Renal cortex interstitium (tissue), 11 donors: ENCODE data around the gene FOXK2. TPM values are rescaled to one million over a fixed set of nuclear protein-coding genes. Genes with fewer than 3 reads are reported as not detected.
"Not testable (repeated sequence)": the region's sequence is repeated elsewhere in the genome, so short reads cannot be mapped to it uniquely, and the experiment has no call there.

ENCODE experiments used
- DNase-seq, 11 donors: peaks; one replicate each; pipeline ENCODE4 v3.0.0-alpha.2; 2013; ENCODE audit warnings: low read depth in 9 of 11, low spot score in 4 of 11; ENCODE audit errors: extremely low read depth in 1 of 11
- polyA plus RNA-seq, 3 donors: library from polyadenylated mRNA; unstranded; fragments of 120-200 nt; gene quantifications; one replicate each; pipeline ENCODE4 v1.2.1, GENCODE V29; 2013; ENCODE audit not compliant: insufficient read length in 3 of 3

The FOXK2 gene
- polyA plus RNA-seq, 3 donors = 41.4 to 43.2 (median 42.3) TPM

DNA sequence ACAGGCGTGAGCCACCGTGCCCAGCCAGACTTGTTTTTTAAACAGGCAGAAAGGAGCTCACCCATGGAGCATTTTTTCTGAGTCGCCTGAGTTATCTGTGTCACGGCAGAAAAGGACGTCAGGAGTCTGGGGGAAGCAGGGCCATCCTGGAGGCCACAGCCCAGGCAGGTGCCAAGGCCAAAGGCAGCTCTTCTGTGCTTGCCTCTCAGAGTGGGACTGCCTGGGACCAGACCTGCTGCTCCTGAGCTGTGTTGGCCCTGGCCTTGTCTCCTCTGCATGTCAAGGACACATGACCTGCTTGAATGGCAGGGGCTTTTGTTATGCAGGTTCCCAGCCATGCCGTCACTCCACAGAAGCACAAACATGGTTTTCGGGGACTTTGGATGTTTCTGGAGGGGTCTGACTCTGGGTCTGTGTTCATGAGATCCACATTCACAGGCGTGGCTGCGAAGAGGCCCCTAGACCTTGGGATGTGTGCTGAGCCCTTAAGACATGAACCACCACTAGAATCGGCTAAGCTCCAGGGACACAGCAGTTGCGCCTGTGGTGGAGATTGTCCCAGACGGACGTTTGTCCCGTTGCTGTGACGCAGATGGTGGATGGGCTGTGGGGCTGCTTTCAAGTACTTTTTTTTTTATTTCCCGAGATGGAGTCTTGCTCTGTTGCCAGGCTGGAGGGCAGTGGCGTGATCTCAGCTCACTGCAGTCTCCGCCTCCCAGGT is 33.8 kb downstream of the FOXK2 start:
- no peak for DNase-seq

DNA sequence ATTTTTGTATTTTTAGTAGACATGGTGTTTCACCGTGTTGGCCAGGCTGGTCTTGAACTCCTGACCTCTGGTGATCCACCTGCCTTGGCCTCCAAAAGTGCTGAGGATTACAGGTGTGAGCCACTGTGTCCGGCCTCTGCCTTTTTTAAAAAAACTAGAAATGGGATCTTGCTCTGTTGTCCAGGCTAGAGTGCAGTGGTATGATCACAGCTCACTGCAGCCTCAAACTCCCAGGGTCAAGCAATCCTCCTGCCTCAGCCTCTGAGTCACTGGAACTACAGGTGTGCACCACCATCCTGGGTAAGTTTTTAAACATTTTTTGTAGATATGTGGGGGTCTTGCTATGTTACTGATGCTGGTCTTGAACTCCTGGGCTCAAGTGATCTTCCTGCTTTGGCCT is 38.0 kb downstream of the FOXK2 start:
- DNase-seq = not testable (repeated sequence)

DNA sequence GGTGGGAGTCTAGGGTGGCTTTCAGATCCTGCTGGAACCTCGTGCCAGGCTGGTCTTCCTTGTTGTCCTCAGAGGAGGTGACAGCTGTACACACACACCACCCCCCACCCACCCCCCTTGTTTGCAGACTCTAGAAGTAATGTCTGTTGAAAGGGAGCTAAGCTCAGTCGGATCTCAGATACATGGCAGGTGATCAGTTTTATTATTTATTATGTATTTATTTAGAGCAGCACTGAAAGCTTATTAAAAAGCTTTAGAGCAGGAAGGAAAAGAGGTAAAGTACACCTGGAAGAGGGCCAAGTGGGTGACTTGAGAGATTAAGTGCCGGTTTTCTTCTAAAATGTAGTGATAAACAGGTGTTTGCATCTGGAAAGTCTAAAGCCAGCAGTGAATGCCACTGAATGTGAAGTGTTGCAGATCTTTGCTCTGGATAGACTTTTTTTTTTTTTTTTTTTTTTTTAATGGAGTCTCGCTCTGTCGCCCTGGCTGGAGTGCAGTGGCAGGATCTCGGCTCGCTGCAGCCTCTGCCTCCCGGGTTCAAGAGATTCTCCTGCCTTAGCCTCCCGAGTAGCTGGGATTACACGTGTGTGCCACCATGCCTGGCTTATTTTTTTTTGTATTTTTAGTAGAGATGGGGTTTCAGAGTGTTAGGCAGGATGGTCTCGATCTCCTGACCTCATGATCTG is 40.2 kb downstream of the FOXK2 start:
- no peak for DNase-seq

DNA sequence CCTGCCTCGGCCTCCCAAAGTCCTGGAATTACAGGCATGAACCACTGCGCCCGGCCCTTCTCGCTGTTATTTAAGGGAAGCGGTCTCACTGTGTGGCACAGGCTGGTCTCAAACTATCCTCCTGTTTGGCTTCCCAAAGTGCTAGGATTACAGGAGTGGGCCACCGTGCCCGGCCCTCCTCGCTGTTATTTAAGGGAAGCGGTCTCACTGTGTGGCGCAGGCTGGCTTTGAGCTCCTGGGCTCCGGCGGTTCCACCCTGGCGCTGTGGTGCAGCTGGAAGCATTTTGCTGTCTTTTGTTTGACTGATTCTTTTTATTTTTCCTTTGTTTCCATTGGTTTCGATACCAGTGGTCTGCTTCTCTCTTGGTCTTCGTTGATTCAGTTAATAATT is 40.7 kb downstream of the FOXK2 start:
- no peak for DNase-seq

- DNase-seq = no peak
Measured at GRCh38 chr17:82560802-82561428, 41.4 kb downstream of the FOXK2 start.

DNA sequence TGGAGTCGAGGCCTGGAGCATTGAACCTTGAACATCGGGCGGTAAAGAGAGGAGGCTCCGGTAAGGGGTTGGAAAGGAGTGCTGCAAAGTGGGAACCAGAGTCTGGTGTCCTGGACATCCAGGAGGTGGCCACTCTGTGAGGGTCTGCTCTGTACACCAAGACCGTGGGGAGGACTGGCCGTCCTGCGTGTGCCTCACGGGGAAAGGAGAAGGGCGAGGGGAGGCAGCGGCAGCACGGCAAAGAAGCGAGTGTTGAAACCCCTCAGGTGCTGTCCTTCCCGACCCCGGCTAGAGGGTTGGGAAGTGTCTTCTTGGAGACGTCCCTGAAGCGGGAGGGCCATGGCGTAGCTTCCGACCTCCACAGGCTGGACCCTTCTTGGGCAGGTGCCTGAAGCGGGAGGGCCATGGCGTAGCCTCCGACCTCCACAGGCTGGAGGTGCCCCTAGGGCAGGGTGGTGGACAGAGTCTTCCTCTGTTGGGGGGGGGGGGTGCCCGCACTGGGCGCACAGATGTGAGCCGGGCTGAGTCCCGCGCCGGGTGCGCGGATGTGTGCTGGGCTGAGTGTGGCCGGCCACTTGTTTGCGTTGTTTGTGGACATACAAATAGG is 42.0 kb downstream of the FOXK2 start:
- no peak for DNase-seq

DNA sequence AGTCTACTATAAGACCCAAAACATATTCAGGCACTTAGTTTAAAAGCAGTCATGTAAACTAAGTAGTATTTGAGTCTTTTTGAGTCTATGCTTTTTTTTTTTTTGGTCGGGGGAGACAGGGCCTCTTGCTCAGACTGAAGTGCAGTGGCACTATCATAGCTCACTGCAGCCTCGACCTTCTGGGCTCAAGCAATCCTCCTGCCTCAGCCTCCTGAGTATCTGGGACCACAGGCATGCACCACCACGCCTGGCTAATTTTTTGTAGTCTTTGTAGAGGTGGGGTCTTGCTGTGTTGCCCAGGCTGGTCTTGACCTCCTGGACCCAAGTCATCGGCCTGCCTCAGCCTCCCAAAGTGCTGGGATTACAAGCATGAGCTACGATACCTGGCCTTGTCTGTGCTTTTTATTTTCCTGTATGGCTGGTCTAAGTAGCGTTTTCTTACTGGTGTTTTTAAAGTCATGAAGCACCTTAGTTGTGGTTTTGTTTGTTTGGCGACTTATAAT is 43.2 kb downstream of the FOXK2 start:
- not testable (repeated sequence) for DNase-seq

- no peak for DNase-seq
Measured at GRCh38 chr17:82563318-82563717, 43.8 kb downstream of the FOXK2 start.

DNA sequence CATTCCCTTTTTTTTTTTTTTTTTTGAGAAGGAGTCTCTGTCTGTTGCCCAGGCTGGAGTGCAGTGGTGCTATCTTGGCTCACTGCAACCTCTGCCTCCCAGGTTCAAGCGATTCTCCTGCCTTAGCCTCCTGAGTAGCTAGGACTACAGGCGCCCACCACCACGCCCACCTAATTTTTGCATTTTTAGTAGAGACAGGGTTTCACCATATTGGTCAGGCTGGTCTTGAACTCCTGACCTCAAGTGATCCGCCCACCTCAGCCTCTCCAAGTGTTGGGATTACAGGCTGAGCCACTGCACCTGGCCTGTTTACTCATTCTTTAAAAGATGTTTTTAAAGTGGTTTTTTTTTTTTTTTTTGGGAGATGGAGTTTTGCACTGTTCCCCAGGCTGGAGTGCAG is 44.2 kb downstream of the FOXK2 start:
- not testable (repeated sequence) for DNase-seq

DNA sequence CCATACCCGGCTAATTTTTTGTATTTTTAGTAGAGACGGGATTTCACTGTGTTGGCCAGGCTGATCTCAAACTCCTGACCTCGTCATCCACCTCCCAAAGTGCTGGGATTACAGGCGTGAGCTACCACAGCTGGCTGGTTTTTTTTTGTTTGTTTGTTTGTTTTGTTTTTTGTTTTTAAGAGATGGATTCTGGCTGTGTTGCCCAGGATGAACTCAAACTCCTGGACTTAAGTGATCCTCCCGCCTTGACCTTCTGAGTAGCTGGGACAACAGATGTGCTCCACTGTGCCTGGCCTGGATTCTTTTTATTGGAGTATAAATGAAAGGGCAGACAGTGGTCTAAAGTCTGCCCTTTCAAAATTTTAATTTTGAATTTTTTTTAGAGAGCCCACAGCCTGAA is 44.7 kb downstream of the FOXK2 start:
- DNase-seq = no peak

DNA sequence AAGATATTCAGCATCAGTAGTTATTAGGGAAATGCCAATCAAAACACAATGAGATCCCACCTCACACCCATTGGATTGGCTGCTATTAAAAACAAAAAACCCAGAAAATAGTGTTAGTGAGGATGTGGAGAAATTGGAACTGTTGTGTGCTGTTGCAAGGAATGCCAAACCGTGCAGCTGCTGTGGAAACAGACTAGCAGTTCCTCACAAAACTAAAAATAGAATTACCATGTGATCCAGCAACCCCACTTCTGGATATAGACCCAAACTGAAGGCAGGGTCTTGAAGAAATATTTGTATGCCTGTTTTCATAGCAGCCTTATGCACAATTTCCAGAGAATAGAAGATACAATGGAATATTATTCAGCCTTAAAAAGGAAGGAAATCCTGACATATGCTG is 46.0 kb downstream of the FOXK2 start:
- no peak for DNase-seq

- no peak for DNase-seq
Measured at GRCh38 chr17:82566129-82566960, 46.8 kb downstream of the FOXK2 start.

GRCh38 chr17:82567286-82567685 is 47.8 kb downstream of the FOXK2 start:
- DNase-seq = no peak

DNA sequence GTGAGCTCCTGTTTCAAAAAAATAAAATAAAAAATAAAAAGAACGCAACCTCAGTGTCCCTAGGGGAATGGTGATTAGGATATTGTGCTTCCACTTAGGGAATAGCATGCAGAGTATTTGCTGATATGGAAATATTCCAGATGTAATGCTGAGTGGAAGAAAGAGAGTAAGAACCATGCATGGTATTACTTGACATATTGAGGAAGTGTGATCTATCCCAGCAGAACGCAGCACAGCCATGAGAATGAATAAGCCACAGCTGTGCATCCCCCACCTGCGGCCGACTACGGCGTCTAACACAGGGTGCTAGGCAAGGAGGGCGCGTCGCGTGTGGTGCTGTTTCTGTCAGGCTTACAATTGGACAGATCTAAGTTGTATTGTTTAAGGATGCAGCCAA is 49.5 kb downstream of the FOXK2 start:
- no peak for DNase-seq

DNA sequence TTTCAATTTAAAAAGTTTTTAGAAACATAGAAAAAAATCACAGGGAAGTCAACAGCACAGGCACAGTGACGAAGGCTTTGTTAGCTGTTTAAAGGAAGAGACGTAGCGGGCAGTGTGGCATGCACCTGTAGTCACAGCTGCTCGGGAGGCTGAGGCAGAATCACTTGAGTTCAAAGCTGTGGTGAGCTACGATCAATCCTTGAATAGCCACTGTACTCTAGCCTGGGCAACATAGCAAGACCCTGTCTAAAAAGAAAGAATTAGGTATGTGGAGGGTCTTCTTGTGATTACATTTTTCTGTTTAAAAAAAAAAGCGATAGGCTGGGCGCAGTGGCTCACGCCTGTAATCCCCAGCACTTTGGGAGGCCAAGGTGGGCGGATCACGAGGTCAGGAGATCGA is 50.1 kb downstream of the FOXK2 start:
- DNase-seq = no peak

DNA sequence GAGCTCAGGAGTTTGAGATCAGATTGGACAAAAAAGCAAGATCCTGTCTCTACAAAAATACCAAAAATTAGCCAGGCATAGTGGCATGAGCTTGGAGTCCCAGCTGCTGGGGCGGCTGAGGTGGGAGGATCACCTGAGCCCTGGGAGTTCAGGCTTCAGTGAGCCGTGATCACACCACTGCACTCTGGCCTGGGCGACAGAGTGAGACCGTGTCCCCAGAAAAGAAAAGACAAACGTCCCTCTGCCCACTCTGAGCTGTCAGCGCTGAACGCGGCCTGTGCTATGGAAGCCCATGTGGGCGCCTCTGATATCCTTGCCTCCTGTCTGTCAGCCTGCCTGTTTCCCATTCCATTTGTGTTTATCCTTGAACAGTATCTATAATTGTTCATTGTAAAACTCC is 50.7 kb downstream of the FOXK2 start:
- peak in 1 of 11 donors; percentile 34 for DNase-seq

- no peak for DNase-seq
Measured at GRCh38 chr17:82571855-82572254, 52.3 kb downstream of the FOXK2 start.

DNA sequence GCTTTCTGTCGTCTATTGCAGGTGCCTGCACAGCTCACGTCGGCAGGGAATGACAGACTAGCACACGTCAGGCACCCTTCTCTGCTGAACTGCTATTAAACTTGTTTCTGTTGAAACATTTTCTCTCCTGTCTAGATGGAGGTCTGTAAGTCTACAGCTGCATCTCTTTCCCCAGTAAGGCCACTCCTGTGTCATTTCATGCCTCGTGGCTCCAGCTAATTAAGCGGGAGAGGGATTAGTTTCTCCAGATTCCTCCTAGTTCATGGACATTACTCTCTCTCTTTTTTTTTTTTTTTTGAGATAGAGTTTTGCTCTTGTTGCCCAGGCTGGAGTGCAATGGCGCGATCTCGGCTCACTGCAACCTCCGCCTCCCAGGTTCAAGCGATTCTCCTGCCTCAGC is 54.5 kb downstream of the FOXK2 start:
- DNase-seq = peak in 2 of 11 donors; percentile 52 to 57
